A673 (cell line): ENCODE data around the gene NAP1L5. TPM values are rescaled to one million over a fixed set of nuclear protein-coding genes. Genes with fewer than 3 reads are reported as not detected.

Experiments
- BruUV-seq: library from RNA; stranded (reverse); fragments of 400-500 nt; replicated peaks from 2 replicates; lab custom pipeline; 2021; lab: Mats Ljungman, UMichigan
- CTCF ChIA-PET: fragments of 300-600 bp; sonication (Branson Sonifier 250); formaldehyde crosslinking; loops from one replicate; lab custom pipeline; 2022; ENCODE audit warnings: antibody characterized with exemption; lab: Charles Lee
- POLR2A ChIA-PET: fragments of 300-600 bp; sonication (Branson Sonifier 250); formaldehyde crosslinking; loops from one replicate; lab custom pipeline; 2022; ENCODE audit warnings: antibody characterized with exemption; ENCODE audit not compliant: low non-redundant PET; lab: Charles Lee
- DNase-seq: peaks from one replicate; pipeline ENCODE4 v3.0.0-alpha.2; 2015; ENCODE audit warnings: low spot score
- H3K27ac ChIP-seq: fragments of 200-600 bp; sonication (generic); 2 replicates; pipeline ENCODE4 v1.5.1; 2016; ENCODE audit warnings: mixed run types, low read depth, mild to moderate bottlenecking, mixed read lengths, antibody characterized with exemption, low read length; ENCODE audit not compliant: poor library complexity, severe bottlenecking
- H3K27me3 ChIP-seq: fragments of 200-600 bp; sonication (generic); replicated peaks from 2 replicates; pipeline ENCODE4 v1.6.1; 2017; ENCODE audit warnings: mixed run types, low read depth, mild to moderate bottlenecking, mixed read lengths, antibody characterized with exemption, low read length; ENCODE audit not compliant: insufficient read depth, poor library complexity
- H3K36me3 ChIP-seq: fragments of 200-600 bp; sonication (generic); 2 replicates; pipeline ENCODE4 v1.6.1; 2016; ENCODE audit warnings: mixed run types, mild to moderate bottlenecking, mixed read lengths, antibody characterized with exemption, low read length; ENCODE audit not compliant: insufficient read depth, poor library complexity, severe bottlenecking
- H3K4me1 ChIP-seq: fragments of 200-600 bp; sonication (generic); 2 replicates; pipeline ENCODE4 v1.6.1; 2017; ENCODE audit warnings: mixed run types, mild to moderate bottlenecking, mixed read lengths, antibody characterized with exemption, low read length; ENCODE audit not compliant: insufficient read depth, poor library complexity, severe bottlenecking
- H3K4me3 ChIP-seq: fragments of 200-600 bp; sonication (generic); 2 replicates; pipeline ENCODE4 v1.5.1; 2016; ENCODE audit warnings: low read depth, mixed run types, mild to moderate bottlenecking, mixed read lengths, low read length; ENCODE audit not compliant: poor library complexity, severe bottlenecking
- H3K9me3 ChIP-seq: fragments of 200-600 bp; sonication (generic); 2 replicates; pipeline ENCODE4 v1.6.1; 2016; ENCODE audit warnings: mixed run types, low read depth, mild to moderate bottlenecking, mixed read lengths, antibody characterized with exemption, low read length; ENCODE audit not compliant: poor library complexity, severe bottlenecking
- CTCF ChIP-seq: fragments of 300-800, 200-600 bp; sonication (generic); conservative IDR thresholded peaks from 2 replicates; pipeline ENCODE4 v1.5.1; 2017; ENCODE audit warnings: low read depth, mild to moderate bottlenecking, antibody characterized with exemption, low read length, moderate library complexity, mixed read lengths
- EZH2 ChIP-seq: fragments of 200-600 bp; sonication (generic); IDR thresholded peaks from 2 replicates; pipeline ENCODE4 v1.6.1; 2017; ENCODE audit warnings: borderline replicate concordance, low read depth, mild to moderate bottlenecking, mixed read lengths, antibody characterized with exemption, low read length; ENCODE audit not compliant: poor library complexity, severe bottlenecking
- intact Hi-C: fragments of 100-400 bp; cut with micrococcal nuclease; formaldehyde crosslinking; loops from one replicate; pipeline ENCODE4 v1.10.0; 2022; ENCODE audit not compliant: unreplicated experiment
- total RNA-seq: library from RNA; stranded (reverse); gene quantifications from 2 replicates; pipeline ENCODE4 v1.2.3, GENCODE V29; 2021

NAP1L5 gene
- total RNA-seq, 1 experiment from 2014 or later = not detected

DNA sequence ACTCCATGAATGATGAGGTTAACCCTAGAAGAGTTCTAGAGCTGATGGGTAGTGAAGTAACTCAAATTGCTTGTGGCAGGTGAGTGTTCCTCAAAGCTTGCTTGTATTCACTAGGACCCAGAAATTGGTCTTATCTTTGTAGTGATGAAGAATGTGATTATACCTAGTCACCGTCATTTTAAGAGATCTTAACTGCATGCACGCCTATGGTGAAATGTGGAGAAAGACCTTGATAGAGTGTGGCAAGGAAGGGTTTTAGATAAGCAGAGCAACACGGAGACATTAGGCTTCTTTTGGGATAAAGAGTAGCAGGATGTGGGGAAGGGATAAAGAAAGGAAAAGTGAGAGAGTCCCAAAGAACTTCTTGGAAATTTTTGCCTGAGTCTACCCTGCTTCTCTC, 42.4 kb downstream of the NAP1L5 start:
- ChIA-PET CTCF (no interaction called here), POLR2A (no interaction called here)
- no TSS peak for BruUV-seq
- Histone ChIP-seq H3K27ac (no peak overlapping the region), H3K9me3 (no peaks in the 10 kb centered on the region), H3K4me3 (no peak overlapping the region), H3K4me1 (no peaks in the 10 kb centered on the region), H3K27me3 (no peaks in the 10 kb centered on the region), H3K36me3 (no peaks in the 10 kb centered on the region)
- DNase-seq = no peak
- intact Hi-C loops = no loop called here
- no peak for TF ChIP-seq CTCF
- TF ChIP-seq EZH2 = no peak

- no peak overlapping the region for H3K27ac ChIP-seq
- no peaks in the 10 kb centered on the region for H3K9me3 ChIP-seq
- ChIA-PET POLR2A (no interaction called here), CTCF (no interaction called here)
- intact Hi-C loops = no loop called here
- BruUV-seq = no TSS peak
- H3K4me3 ChIP-seq = no peak overlapping the region
- no peak for DNase-seq
- H3K36me3 ChIP-seq = no peaks in the 10 kb centered on the region
- no peaks in the 10 kb centered on the region for H3K27me3 ChIP-seq
- no peaks in the 10 kb centered on the region for H3K4me1 ChIP-seq
- TF ChIP-seq EZH2 (no peak), CTCF (no peak)
Measured at GRCh38 chr4:88653371-88653946, 44.2 kb downstream of the NAP1L5 start.

GRCh38 chr4:88649716-88650115, 47.9 kb downstream of the NAP1L5 start:
- no peak for DNase-seq
- BruUV-seq = no TSS peak
- no peaks in the 10 kb centered on the region for H3K4me1 ChIP-seq
- intact Hi-C loops = no loop called here
- H3K27me3 ChIP-seq = no peaks in the 10 kb centered on the region
- POLR2A ChIA-PET = no interaction called here
- no peaks in the 10 kb centered on the region for H3K36me3 ChIP-seq
- no peak overlapping the region for H3K4me3 ChIP-seq
- CTCF ChIA-PET = no interaction called here
- TF ChIP-seq CTCF = no peak
- TF ChIP-seq EZH2 = no peak
- no peaks in the 10 kb centered on the region for H3K9me3 ChIP-seq
- H3K27ac ChIP-seq = no peak overlapping the region
